Measurements from ENCODE around the gene NIN.

DNA sequence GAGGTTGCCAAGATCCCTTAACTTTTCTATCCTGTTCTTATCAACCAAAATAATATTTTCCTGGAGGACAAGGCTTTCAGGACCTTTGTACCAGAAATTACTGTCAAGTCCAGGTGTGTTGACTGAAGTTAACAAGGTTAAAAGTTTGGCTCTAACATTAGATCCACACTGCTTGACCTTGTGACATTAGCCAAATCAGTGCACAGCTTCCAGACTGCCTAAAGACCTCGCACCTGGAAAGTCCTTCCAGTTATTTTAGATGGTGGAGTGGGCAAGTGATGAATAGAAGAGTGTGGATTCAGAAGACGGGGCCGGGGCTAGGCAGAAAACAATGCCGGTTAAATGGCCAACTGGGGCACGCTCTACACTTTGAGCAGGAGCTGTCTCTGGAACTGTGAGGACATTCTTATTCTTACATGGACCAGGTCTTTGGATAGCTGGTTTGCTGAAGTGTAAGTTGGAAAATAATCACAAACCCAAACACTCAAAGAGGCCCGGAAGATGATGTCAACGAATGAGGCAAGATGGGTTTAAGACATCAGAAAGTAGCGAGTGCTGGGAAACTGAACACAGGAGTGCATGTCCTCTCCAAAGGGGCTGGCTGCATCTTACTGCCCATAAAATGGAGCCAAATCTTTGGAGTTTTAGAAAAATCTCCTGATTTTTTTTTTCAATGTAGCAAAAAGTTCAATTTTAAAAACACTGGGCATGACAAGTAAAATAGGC, 56.3 kb downstream of the NIN start:
- TF ChIP-seq CTCF (conservative IDR thresholded peaks at IDR 0.05 in 1 of 2, IDR thresholded peaks at IDR 0.05 in 1 of 2; ENCODE audit: extremely low read depth in 1 of 2, insufficient read depth in 1 of 2, low read depth in 1 of 2, low read length in 2 of 2) (no peak), EZH2 (IDR thresholded peaks at IDR 0.05; ENCODE audit: borderline replicate concordance, low read length) (no peak)

Data from mammary epithelial cell (primary cell).